Middle frontal gyrus (tissue), 1 donor: Measurements from ENCODE around the gene PDE6B.
"Not testable (repeated sequence)": the region's sequence is repeated elsewhere in the genome, so short reads cannot be mapped to it uniquely, and the experiment has no call there.

Experiments used
- DNase-seq: peaks from one replicate; pipeline ENCODE4 v3.0.0-alpha.2; 2015; ENCODE audit warnings: low spot score; ENCODE audit errors: extremely low spot score

PDE6B gene

DNA sequence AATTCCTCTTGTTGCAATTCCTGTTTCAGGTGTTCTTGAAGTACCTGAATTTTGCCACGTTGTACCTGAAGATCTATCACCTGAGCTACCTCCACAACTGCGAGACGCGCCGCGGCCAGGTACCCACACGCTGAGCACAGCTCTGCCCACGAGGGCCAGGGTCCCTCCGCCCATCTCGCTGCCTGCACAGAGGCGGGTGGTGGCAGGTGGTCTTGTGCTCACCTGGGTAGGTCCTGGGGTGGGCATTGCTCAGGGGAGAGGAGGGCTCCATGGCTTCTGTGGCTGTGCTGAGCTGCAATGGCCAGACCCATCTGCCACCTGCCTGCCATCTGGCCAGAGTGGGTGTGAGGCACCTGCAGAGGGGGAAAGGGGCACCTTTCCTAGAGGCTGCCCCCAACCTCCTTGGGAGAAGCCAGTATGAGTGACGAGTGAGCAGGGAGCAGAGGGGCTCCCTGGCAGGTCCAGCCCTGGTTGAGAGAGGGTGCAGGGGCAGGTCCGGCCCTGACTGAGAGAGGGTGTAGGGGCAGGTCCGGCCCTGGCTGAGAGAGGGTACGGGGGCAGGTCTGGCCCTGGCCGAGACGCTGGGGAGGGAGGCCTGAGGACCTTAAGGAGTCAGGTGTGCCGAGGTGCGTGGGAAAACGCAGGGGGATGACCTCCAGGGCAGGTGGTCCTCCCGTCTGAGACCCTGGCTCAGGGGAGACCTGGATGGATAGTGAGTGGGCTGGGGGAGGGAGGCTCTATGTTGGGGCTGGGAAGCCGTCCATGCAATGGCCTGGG, 10.7 kb downstream of the PDE6B start:
- no peak for DNase-seq

DNA sequence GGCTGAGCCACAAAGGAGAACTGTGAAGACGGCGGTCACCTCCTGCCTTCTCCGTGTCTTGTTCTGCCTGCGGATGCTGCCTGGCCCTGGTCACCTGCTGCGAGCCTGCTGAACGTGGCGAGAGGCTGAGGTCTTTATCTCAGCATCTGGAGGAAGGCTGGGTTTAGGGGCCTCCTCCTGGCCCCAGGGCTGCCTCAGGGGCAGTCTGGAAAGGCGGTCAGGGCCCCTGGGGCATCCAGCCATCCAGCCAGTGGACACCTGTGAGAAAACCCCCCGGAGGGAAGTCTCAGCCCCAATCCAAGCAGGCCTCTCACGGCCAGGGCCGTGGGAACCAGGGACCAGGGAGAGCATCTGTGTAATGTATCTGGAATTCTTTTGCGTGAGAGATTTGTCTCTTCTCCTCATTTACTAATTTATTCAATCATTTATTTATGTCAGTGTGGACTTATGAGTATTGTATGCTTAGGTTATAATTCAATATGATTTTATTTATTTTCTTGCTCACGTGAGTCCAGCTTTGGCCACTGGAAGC, 11.3 kb downstream of the PDE6B start:
- no peak for DNase-seq

- no peak for DNase-seq
Observed at GRCh38 chr4:637536-638280, 12.3 kb downstream of the PDE6B start.

DNA sequence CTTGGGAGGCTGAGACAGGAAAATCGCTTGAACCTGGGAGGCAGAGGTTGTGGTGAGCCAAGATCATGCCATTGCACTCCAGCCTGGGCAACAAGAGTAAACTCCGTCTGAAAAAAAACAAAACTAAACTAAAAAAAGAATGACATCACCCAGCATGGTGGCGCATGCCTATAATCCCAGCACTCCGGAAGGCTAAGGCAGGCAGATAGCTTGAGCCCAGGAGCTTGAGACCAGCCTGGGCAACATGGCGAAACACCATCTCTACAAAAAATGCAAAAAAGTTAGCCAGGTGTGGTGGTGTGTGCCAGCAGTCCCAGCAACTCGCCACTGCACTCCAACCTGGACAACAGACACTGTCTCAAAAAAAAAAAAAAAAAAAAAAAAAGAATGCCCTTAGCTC, 17.0 kb downstream of the PDE6B start:
- not testable (repeated sequence) for DNase-seq

GRCh38 chr4:646460-646859, 21.1 kb downstream of the PDE6B start:
- no peak for DNase-seq

GRCh38 chr4:647481-647880, 22.1 kb downstream of the PDE6B start:
- DNase-seq, result no peak

DNA sequence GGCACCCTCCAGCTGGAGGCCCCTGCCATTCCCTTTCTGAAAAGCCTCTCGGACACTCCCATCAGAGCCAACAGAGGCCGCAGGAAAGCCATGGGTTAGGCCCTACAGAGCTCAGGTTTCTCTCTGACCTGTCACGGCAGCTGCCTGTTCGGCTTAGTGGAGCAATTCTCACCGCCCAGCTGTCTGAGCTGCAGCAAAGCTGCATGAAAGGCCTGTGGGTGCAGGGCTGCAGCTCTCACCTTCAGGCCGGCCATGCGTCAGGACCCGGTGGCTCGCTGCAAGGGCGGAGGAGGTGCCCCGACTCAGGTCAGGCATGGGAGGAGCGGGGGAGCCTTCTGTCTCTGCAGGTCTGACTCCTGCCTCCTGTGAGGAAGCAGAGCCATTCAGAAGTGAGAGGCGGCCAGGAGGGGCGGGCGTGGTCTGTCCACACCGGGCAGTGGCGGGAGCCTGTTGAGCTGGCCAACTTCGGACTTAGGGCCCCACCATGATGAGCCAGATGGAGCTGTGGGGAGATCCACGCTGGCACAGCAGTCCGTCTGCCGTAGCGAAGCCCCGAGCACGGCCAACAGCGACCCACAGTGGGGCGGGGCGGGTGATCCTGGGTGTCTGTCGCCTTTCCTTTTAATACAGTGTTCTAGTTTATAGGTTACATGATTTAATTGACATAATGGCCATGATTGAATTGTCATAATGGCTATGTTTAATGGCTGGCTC, 23.4 kb downstream of the PDE6B start:
- DNase-seq, result no peak

- DNase-seq, result no peak
Observed at GRCh38 chr4:649293-649625, 23.9 kb downstream of the PDE6B start.

GRCh38 chr4:649751-650310, 24.5 kb downstream of the PDE6B start:
- DNase-seq, result no peak

DNA sequence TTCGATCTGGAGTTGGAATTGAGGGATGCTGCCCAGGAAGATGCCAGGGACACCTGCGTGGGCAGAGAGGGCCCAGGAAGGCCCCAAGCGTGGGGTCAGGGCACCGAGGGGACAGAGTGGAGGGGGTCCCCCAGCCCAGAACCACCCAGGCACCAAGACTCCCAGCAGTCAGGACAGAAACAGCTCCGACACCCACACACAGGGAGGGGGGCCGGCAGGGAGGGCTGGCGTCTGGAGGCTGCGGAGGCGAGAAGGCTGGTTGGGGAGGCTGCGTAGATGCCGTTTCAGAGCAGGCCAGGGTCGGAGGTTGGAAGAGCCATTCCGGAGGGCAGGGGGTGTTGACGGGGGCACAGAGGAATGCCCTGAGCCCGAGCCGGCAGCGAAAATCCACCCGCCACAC, 25.1 kb downstream of the PDE6B start:
- no peak for DNase-seq

GRCh38 chr4:650951-651883, 25.8 kb downstream of the PDE6B start:
- DNase-seq, result peak; percentile 27

DNA sequence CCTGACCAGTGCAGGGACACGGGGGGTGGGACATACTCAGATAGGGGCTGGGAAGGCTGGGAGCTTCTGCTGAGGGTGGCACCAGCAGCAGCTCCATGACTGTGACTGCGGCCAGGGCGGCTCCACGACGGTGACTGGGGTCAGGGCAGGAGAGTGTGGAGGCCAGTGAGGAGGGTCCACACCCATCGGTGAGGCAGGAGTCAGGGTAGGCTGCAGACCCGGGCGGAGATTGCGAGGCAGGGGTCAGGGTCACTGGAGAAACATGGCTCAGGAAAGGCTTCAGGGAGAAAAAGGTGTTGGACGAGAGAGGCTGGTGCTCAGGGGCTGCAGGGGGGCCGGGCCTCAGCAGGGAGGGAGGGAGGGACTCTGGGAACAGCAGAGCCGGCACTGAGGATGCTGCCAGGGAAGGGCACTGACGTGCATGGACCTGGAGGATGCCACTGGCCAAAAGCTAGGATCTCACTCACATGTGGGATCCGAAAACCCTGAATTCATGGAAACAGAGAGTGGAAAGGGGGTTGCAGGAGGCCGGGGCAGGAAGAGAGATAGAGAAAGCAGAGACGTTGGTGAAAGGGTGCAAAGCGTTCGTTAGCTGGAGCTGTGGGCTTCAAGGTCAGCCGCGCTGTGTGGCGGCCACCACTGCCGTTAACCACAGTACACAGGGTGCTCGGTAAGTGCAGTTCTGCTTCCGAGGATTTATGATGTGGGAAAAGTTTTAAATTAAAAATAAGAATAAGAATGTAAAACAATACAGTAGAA, 26.7 kb downstream of the PDE6B start:
- DNase-seq, result no peak

GRCh38 chr4:653080-653821, 27.9 kb downstream of the PDE6B start:
- no peak for DNase-seq

DNA sequence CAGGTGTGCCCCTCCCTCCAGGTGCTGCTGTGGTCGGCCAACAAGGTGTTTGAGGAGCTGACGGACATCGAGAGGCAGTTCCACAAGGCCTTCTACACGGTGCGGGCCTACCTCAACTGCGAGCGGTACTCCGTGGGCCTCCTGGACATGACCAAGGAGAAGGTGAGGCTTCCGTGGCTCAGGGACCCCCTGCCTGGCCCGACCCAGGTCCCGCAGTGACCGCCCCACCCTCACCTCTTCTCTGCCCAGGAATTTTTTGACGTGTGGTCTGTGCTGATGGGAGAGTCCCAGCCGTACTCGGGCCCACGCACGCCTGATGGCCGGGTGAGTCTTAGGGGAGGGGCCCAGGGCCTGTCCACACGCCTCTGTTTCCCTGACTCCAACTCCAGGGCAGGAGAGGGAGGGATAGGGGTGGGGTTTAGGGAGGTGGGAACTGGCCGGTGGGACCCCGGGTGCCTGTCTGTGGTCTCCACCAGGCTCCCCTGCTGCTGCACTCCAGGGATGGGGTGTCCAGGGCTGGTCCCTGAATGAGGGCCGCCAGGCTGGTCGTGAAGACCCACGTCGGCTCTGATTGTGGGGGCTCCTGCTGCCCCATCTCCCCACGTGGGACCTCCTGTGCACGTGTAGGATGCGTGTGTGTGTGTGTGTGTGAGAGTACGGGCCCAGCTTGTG, 28.6 kb downstream of the PDE6B start:
- no peak for DNase-seq

- DNase-seq, result no peak
Observed at GRCh38 chr4:654503-654845, 29.1 kb downstream of the PDE6B start.

DNA sequence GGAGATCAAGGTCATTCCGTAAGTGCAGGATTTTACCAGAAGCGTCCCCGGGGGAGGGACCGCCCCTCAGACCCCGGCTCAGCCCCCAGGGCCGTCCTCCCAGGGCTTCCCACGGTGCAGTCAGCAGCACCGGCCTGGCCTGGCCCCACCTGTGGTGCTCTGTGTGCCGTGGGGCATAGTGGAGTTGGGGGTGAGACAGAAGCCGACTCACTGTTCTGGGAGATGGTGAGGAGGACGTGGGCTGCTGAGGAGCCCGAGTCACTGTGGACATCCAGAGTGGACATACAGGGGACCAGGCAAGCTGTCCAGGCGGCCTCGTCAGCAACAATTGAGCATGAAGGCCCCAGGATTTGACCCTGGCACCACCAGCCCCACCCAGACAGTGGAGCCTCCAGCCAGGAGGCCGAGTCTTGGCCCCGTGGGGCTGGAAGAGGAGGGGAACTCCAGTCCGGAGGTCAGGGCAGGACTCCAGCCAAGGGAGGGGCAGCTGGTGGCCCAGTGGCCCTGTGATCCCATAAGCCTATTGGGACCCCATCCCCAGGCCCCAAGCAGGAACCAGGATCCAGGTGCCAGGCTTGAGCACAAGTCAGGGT, 29.6 kb downstream of the PDE6B start:
- DNase-seq, result no peak

DNA sequence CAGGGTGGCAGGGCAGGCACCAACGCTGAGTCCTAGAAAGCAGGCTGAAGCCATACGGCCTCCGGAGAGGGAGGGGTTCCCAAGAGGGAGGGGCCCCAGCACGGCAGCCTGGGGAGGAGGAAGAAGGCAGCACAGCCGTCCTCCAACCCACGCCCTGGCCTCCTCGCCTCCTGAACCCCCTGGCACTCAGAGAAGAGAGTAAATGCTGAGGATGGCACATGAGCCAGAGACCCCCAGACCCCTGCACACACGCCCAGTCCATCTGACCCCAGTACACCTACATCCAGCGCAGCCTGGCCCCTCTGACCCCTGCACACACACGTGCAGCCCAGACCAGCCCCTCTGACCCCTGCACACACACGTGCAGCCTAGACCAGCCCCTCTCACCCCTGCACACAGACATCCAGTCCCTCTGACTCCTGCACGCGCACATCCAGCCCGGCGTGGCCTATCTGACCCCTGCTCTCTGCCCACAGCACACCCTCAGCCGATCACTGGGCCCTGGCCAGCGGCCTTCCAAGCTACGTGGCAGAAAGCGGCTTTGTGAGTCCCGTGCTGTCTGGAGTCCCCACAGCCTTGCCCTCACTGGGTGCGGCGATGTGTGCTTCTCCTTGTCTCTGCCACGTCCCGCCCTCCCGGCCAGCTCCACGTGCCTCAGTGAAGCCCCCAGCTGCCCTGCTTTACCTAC, 30.2 kb downstream of the PDE6B start:
- no peak for DNase-seq
